H9 (cell line): ENCODE measurements around the gene KRT80. TPM values are rescaled to one million over a fixed set of nuclear protein-coding genes. Genes with fewer than 3 reads are reported as not detected.

ENCODE experiments used
- DNase-seq: peaks from one replicate; pipeline ENCODE4 v3.0.0-alpha.2; 2017
- H2AFZ ChIP-seq: one replicate; pipeline ENCODE4 v1.6.1; 2013; ENCODE audit warnings: mild to moderate bottlenecking, low read length, control low read depth, moderate library complexity
- H2AK5ac ChIP-seq: 2 replicates; pipeline ENCODE4 v1.6.1; 2013; ENCODE audit warnings: low read length, control low read depth, mixed read lengths; ENCODE audit not compliant: insufficient read length
- H2BK120ac ChIP-seq: one replicate; pipeline ENCODE4 v1.6.1; 2013; ENCODE audit warnings: low read depth, mild to moderate bottlenecking, low read length, control low read depth, inconsistent platforms; ENCODE audit not compliant: poor library complexity, severe bottlenecking
- H2BK12ac ChIP-seq: 2 replicates; pipeline ENCODE4 v1.6.1; 2013; ENCODE audit warnings: low read length, control low read depth, mixed read lengths, low read depth; ENCODE audit not compliant: insufficient read length
- H2BK15ac ChIP-seq: 2 replicates; pipeline ENCODE4 v1.6.1; 2013; ENCODE audit warnings: low read depth, low read length, control low read depth
- H2BK20ac ChIP-seq: one replicate; pipeline ENCODE4 v1.6.1; 2013; ENCODE audit warnings: low read depth, mild to moderate bottlenecking, low read length, control low read depth, inconsistent platforms; ENCODE audit not compliant: poor library complexity, severe bottlenecking
- H2BK5ac ChIP-seq: 2 replicates; pipeline ENCODE4 v1.6.1; 2013; ENCODE audit warnings: low read length, control low read depth, mixed read lengths; ENCODE audit not compliant: insufficient read length
- H3K14ac ChIP-seq: 2 replicates; pipeline ENCODE4 v1.6.1; 2013; ENCODE audit warnings: low read length, control low read depth; ENCODE audit not compliant: insufficient read depth
- H3K18ac ChIP-seq: 2 replicates; pipeline ENCODE4 v1.6.1; 2013; ENCODE audit warnings: low read depth, mild to moderate bottlenecking, mixed read lengths, low read length, control low read depth; ENCODE audit not compliant: insufficient read length
- H3K23ac ChIP-seq: 2 replicates; pipeline ENCODE4 v1.6.1; 2013; ENCODE audit warnings: low read length, control low read depth, mixed read lengths, low read depth; ENCODE audit not compliant: insufficient read length
- H3K23me2 ChIP-seq: 2 replicates; pipeline ENCODE4 v1.6.1; 2013; ENCODE audit warnings: low read depth, mild to moderate bottlenecking, mixed read lengths, low read length, control low read depth; ENCODE audit not compliant: insufficient read length, poor library complexity, severe bottlenecking
- H3K27ac ChIP-seq: 2 replicates; pipeline ENCODE4 v1.5.1; 2013; ENCODE audit warnings: low read length, control low read depth, mixed read lengths, low read depth; ENCODE audit not compliant: insufficient read length
- H3K27me3 ChIP-seq: 2 replicates; pipeline ENCODE4 v1.6.1; 2013; ENCODE audit warnings: low read length, control low read depth, inconsistent platforms; ENCODE audit not compliant: insufficient read depth
- H3K4ac ChIP-seq: 2 replicates; pipeline ENCODE4 v1.6.1; 2013; ENCODE audit warnings: low read depth, mild to moderate bottlenecking, control low read depth, inconsistent platforms, low read length, moderate library complexity
- H3K4me1 ChIP-seq: 2 replicates; pipeline ENCODE4 v1.6.1; 2013; ENCODE audit warnings: low read length, control low read depth, inconsistent platforms; ENCODE audit not compliant: insufficient read depth
- H3K4me2 ChIP-seq: 2 replicates; pipeline ENCODE4 v1.6.1; 2013; ENCODE audit warnings: low read length, control low read depth, mixed read lengths; ENCODE audit not compliant: insufficient read length, insufficient read depth
- H3K56ac ChIP-seq: 2 replicates; pipeline ENCODE4 v1.6.1; 2013; ENCODE audit warnings: low read depth, mild to moderate bottlenecking, mixed read lengths, low read length, control low read depth; ENCODE audit not compliant: insufficient read length
- H3K79me1 ChIP-seq: 2 replicates; pipeline ENCODE4 v1.6.1; 2013; ENCODE audit warnings: low read depth, mild to moderate bottlenecking, moderate library complexity, low read length, control low read depth, inconsistent platforms; ENCODE audit not compliant: insufficient read depth, poor library complexity, severe bottlenecking
- H3K79me2 ChIP-seq: 2 replicates; pipeline ENCODE4 v1.6.1; 2013; ENCODE audit warnings: low read length, control low read depth, inconsistent platforms; ENCODE audit not compliant: insufficient read depth
- H3K9ac ChIP-seq: 2 replicates; pipeline ENCODE4 v1.6.1; 2013; ENCODE audit warnings: low read length, control low read depth, mixed read lengths; ENCODE audit not compliant: insufficient read length; ENCODE audit errors: extremely low read depth
- H3K9me3 ChIP-seq: one replicate; pipeline ENCODE4 v1.6.1; 2013; ENCODE audit warnings: low read depth, low read length, inconsistent platforms; ENCODE audit not compliant: control insufficient read depth
- H3T11ph ChIP-seq: one replicate; pipeline ENCODE4 v1.6.1; 2013; ENCODE audit warnings: mild to moderate bottlenecking, low read length, control low read depth, inconsistent platforms
- H4K20me1 ChIP-seq: one replicate; pipeline ENCODE4 v1.6.1; 2013; ENCODE audit not compliant: control insufficient read depth, insufficient read length, insufficient read depth
- H4K5ac ChIP-seq: 2 replicates; pipeline ENCODE4 v1.6.1; 2013; ENCODE audit warnings: low read depth, mild to moderate bottlenecking, mixed read lengths, low read length, control low read depth; ENCODE audit not compliant: insufficient read length
- H4K8ac ChIP-seq: replicated peaks from 2 replicates; pipeline ENCODE4 v1.6.1; 2013; ENCODE audit warnings: low read length, control low read depth, mixed read lengths, low read depth; ENCODE audit not compliant: insufficient read length
- H4K91ac ChIP-seq: 2 replicates; pipeline ENCODE4 v1.6.1; 2013; ENCODE audit warnings: low read depth, mild to moderate bottlenecking, moderate library complexity, mixed read lengths, low read length, control low read depth; ENCODE audit not compliant: insufficient read length
- H3K27ac Mint-ChIP-seq, 3 experiments: 2 replicates in 2 of 3; 3 replicates in 1 of 3; pipeline ENCODE4 v1.8.0; 2020 to 2021; ENCODE audit warnings: mixed read lengths in 3 of 3, mild to moderate bottlenecking in 1 of 3, moderate library complexity in 1 of 3
- H3K27me3 Mint-ChIP-seq: 2 replicates; pipeline ENCODE4 v1.8.0; 2021; ENCODE audit warnings: low read depth, mild to moderate bottlenecking, moderate library complexity, mixed read lengths
- H3K36me3 Mint-ChIP-seq, 3 experiments: 2 replicates in 2 of 3; 3 replicates in 1 of 3; pipeline ENCODE4 v1.8.0; 2020 to 2021; ENCODE audit warnings: low read depth in 3 of 3, mixed read lengths in 3 of 3; ENCODE audit not compliant: insufficient read depth in 1 of 3
- H3K4me1 Mint-ChIP-seq, 2 experiments: 2 replicates each; pipeline ENCODE4 v1.8.0; 2020; ENCODE audit warnings: mixed read lengths in 2 of 2
- H3K4me3 Mint-ChIP-seq, 2 experiments: 2 replicates in 1 of 2; 3 replicates in 1 of 2; pipeline ENCODE4 v1.8.0; 2020 to 2021; ENCODE audit warnings: mild to moderate bottlenecking in 2 of 2, mixed read lengths in 2 of 2, moderate library complexity in 1 of 2
- H3K9me3 Mint-ChIP-seq, 2 experiments: 2 replicates in 1 of 2; 3 replicates in 1 of 2; pipeline ENCODE4 v1.8.0; 2020; ENCODE audit warnings: mild to moderate bottlenecking in 2 of 2, mixed read lengths in 2 of 2, moderate library complexity in 1 of 2
- WGBS: extraction: QIAGEN DNeasy Blood & Tissue Kit; methylation state at CpG from one replicate; pipeline ENCODE4 v1.1.7; 2013; ENCODE audit warnings: missing lambda C conversion rate, low lambda C conversion rate, mixed read lengths; ENCODE audit not compliant: insufficient read length; ENCODE audit errors: extremely low coverage; 5-methylcytosine and 5-hydroxymethylcytosine counted together
- total RNA-seq: library from RNA; stranded (reverse); gene quantifications from 2 replicates; pipeline ENCODE4 v1.2.1, GENCODE V29; 2021
- TF ChIP-seq, protein P1 (sequence below): fragments of 200-600 bp; sonication (generic); conservative IDR thresholded peaks from 3 replicates; pipeline ENCODE4 v1.8.0; 2021; ENCODE audit warnings: antibody characterized with exemption, mild to moderate bottlenecking

Gene KRT80
- total RNA-seq, 1 experiment from 2014 or later, result not detected

DNA sequence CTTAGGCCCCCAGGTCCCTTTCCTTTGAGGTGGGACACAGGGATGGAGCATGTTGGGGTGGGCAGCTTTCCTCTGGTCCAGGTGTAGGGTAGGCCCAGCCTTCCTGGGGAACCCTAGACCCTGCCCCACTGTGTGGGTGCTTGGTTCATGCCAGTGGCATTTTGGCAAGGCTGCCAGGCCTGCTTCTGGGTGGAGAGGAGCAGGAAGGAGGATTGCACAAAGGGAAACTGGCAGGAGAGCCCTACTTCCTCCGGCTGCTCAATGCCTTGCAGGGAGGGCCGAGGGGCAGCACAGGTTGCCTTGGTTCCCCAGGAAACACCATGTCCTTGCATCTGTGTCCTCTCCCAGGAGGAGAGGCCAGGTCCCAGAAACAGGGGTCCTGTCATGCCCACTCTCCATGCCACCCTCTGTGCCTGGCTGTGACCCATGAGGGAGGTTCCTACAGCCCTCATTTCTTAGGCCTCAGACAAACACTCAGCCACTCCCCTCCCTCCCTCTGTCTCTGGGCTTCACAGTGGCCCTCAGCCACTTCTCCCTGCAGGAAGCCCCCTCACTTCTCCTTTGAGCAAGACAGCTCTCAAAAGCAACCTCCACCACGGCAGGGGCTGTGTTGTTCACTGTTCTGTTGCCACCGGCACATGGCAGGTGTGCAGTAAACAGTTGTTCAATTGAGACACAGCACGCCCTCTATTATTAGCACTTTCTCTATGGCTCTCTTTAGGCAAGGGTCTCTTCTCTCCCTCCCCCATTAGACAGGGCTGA, 6.8 kb upstream of the KRT80 start:
- DNase-seq, result no peak
- H3K18ac ChIP-seq, result no peak overlapping the region
- H3K4me1 ChIP-seq, result peaks cover 3% of the 10 kb centered on the region; the same call in 1 of the 2 replicates
- no peak overlapping the region for H3K4ac ChIP-seq
- H3K4me2 ChIP-seq, result no peak overlapping the region
- no peak overlapping the region for H2AK5ac ChIP-seq
- no peak overlapping the region for H2BK12ac ChIP-seq
- no CpG with 5 or more reads among the region's 5 CpGs for WGBS
- Mint-ChIP-seq H3K4me3 (no peak overlapping the region), H3K27ac (0 out of 7 replicates have a peak overlapping the region, but pooled peaks of 1 of the 3 experiments have one; percentile 27), H3K27me3 (peaks cover 1% of the 10 kb centered on the region), H3K9me3 (no peaks in the 10 kb centered on the region), H3K4me1 (peaks cover 17 to 51% of the 10 kb centered on the region in 2 experiments), H3K36me3 (no peaks in the 10 kb centered on the region; a peak in 1 of 7 replicates)
- no peaks in the 10 kb centered on the region for H3K79me2 ChIP-seq
- no peak overlapping the region for H2BK5ac ChIP-seq
- H4K20me1 ChIP-seq, result no peaks in the 10 kb centered on the region
- H2BK15ac ChIP-seq, result no peak overlapping the region
- no peak overlapping the region for H3T11ph ChIP-seq
- H2BK20ac ChIP-seq, result no peak overlapping the region
- no peak overlapping the region for H2BK120ac ChIP-seq
- H4K8ac ChIP-seq, result no peak overlapping the region
- H3K14ac ChIP-seq, result no peak overlapping the region
- no peak overlapping the region for H3K27ac ChIP-seq
- H3K9me3 ChIP-seq, result no peaks in the 10 kb centered on the region
- no peak overlapping the region for H3K23ac ChIP-seq
- no peak overlapping the region for H4K91ac ChIP-seq
- no peak overlapping the region for H4K5ac ChIP-seq
- no peaks in the 10 kb centered on the region for H3K79me1 ChIP-seq
- no peaks in the 10 kb centered on the region for H3K27me3 ChIP-seq
- H3K56ac ChIP-seq, result no peak overlapping the region
- H3K9ac ChIP-seq, result no peak overlapping the region
- H3K23me2 ChIP-seq, result no peaks in the 10 kb centered on the region
- no peak overlapping the region for H2AFZ ChIP-seq
- TF ChIP-seq, protein P1, sequence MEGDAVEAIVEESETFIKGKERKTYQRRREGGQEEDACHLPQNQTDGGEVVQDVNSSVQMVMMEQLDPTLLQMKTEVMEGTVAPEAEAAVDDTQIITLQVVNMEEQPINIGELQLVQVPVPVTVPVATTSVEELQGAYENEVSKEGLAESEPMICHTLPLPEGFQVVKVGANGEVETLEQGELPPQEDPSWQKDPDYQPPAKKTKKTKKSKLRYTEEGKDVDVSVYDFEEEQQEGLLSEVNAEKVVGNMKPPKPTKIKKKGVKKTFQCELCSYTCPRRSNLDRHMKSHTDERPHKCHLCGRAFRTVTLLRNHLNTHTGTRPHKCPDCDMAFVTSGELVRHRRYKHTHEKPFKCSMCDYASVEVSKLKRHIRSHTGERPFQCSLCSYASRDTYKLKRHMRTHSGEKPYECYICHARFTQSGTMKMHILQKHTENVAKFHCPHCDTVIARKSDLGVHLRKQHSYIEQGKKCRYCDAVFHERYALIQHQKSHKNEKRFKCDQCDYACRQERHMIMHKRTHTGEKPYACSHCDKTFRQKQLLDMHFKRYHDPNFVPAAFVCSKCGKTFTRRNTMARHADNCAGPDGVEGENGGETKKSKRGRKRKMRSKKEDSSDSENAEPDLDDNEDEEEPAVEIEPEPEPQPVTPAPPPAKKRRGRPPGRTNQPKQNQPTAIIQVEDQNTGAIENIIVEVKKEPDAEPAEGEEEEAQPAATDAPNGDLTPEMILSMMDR, result no peak
